IPS-18c (cell line): ENCODE data around the gene NPAS2.

ENCODE experiments used
- H3K4me3 ChIP-seq: 2 replicates; pipeline ENCODE4 v1.7.0; 2013; ENCODE audit warnings: low read depth, mild to moderate bottlenecking, low read length, moderate library complexity; ENCODE audit not compliant: insufficient read depth
- H3K9me3 ChIP-seq: one replicate; pipeline ENCODE4 v1.6.1; 2013; ENCODE audit warnings: mild to moderate bottlenecking, low read length, moderate library complexity; ENCODE audit not compliant: control insufficient read depth, insufficient read depth

The NPAS2 gene, protein sequence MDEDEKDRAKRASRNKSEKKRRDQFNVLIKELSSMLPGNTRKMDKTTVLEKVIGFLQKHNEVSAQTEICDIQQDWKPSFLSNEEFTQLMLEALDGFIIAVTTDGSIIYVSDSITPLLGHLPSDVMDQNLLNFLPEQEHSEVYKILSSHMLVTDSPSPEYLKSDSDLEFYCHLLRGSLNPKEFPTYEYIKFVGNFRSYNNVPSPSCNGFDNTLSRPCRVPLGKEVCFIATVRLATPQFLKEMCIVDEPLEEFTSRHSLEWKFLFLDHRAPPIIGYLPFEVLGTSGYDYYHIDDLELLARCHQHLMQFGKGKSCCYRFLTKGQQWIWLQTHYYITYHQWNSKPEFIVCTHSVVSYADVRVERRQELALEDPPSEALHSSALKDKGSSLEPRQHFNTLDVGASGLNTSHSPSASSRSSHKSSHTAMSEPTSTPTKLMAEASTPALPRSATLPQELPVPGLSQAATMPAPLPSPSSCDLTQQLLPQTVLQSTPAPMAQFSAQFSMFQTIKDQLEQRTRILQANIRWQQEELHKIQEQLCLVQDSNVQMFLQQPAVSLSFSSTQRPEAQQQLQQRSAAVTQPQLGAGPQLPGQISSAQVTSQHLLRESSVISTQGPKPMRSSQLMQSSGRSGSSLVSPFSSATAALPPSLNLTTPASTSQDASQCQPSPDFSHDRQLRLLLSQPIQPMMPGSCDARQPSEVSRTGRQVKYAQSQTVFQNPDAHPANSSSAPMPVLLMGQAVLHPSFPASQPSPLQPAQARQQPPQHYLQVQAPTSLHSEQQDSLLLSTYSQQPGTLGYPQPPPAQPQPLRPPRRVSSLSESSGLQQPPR

DNA sequence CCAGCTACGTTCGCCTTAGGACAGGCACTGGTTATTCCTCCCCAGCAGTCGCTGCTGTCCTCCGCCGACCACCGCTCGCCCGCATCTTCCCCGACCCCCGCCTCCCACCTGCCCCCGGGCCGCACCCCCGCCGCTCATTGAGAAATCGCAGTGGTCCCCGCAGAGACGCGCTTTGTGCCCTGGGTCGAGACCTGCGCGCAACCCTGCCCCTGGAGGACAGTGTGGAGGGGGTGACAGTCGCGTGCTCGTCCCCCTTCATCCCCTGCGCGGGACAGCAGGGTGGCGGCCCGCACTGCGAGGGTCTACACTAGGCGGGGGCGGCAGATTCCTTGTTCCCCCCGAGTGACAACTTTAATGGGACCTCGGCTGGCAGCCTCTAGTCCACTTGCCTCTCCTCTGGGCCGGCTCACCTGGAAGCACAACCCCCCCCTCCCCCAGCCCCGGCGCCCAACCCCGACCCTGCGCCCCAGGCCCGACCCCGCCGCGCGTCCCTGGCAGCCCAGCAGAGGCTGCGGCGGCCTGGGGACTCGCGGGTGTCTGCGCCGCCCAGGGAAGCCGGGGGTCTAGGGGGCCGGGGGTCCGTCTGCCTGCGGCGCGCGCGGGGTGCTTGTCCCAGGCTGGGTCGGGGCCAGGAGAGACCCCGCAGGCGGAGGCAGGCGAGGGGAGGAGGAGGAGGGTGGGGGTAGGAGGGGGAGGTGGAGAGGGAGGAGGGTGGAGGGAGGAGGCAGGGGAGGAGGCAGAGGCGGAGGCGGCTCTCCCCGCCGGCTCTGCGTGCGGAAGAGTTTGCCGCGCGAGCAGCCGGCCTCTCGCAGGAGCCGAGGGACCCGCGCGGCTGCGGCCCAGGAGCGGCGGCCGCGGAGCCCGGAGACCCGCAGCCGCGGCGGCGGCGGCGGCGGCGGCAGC lies at the start of gene NPAS2:
Gene NPAS2, plus strand, starts transcription at position 770 of the 903 bp plus-strand sequence. CDS start 84,616 bp downstream, outside the sequence.
- Histone ChIP-seq H3K9me3 (no peaks in the 10 kb centered on the region), H3K4me3 (peak within 1 kb of the TSS; percentile 66)

DNA sequence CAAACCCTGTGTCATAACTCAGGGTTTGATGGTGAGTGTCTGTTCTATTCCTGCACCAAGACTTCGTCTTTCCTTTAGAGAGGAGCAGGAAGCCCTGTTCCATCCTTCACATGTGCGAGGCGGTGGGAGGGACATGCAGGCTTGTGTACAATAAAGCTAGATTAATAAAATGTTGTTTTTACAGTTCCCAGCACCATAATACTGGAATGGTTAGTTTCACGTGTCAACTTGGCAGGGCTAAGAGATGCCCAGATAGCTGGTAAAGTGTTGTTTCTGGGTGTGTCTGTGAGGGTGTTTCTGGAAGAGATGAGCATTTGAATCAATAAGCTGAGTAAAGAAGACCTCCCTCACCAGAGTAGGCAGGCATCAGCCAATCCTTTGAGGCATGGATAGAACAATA lies 48.8 kb upstream of the NPAS2 start:
- Histone ChIP-seq H3K4me3 (no peak overlapping the region), H3K9me3 (peaks cover 4% of the 10 kb centered on the region)

DNA sequence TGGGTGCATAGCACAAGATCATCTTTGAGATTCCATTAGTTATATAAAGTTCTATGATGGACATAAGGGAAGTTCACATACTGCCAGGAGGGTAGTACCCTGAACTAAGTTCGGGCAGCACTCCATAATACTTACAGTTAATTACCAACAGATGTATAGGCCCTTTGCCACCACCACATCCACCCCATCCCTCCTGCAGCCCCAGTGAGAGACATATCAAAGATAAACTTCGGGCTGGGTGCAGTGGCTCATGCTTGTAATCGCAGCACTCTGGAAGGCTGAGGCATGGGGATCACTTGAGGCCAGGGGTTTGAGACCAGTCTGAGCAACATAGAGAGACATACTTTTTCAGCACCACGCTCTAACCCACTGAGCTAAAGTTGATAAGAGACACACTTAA lies 46.4 kb upstream of the NPAS2 start:
- H3K9me3 ChIP-seq, result peaks cover 4% of the 10 kb centered on the region
- no peak overlapping the region for H3K4me3 ChIP-seq

DNA sequence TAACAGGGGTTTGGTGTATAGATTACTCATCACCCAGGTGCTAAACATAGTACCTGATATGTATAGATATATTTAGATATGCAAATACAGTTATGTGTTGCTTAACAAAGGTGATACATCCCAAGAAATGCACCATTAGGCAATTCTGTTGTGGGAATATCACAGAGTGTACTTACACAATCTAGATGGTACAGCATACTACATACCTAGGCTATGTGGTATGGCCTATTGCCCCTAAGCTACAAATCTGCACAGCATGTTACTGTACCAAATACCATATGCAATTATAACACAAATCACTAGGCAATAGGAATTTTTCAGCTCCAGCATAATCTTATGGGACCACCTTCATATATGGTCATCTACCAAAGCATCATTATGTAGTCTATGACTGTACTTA lies 43.5 kb upstream of the NPAS2 start:
- H3K4me3 ChIP-seq, result no peak overlapping the region
- H3K9me3 ChIP-seq, result peaks cover 1% of the 10 kb centered on the region

DNA sequence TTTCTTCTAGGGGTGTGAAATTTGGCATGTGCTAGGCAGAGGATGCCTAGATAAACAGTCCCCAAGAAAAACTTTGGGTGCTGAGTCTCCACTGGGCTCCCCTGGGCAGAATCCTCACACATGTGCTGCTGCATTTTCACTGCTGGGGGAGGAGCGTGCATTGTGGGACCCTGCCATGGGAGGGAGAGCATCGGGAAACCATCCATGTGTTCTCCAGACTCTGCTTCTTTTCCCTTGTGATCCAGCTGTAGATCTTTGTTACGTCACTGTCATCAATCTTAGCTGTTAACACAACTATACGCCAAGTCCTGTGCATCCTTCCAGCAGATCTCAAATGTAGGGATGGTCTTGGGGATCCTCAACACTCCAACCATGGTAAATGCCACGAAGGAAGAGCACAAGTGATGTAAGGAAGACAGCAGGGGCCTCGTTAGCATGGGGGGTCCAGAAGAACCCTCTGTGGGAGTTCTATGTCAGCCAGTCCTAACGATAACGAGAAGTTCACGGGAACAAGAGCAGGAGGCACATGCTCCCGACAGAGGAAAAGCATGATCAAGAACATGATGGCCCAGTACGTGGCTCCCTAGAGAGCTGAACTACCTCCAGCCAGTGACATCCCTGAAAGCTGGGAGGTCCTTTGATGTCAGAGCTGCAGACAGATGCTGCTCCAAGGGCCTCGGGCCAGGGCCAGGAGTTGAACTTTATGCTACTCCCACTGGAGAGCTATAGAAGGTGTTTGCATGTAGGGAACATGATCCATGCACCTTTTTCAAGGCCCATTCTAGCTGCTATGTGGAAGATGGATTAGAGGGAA lies 41.1 kb upstream of the NPAS2 start:
- Histone ChIP-seq H3K4me3 (no peak overlapping the region), H3K9me3 (no peaks in the 10 kb centered on the region)

DNA sequence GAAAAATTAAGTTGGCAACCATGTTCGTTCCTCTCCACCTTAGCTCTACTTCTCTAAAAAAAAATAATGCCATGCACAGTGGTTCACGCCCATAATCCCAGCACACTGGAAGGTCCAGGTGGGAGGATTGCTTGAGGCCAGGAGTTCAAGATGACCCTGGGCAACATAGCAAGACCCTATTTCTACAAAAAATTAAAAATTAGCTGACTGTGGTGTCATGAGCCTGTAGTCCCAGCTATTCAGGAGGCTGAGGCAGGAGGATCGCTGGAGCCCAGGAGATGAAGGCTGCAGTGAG lies 40.1 kb upstream of the NPAS2 start:
- Histone ChIP-seq H3K9me3 (peaks cover under 1% of the 10 kb centered on the region), H3K4me3 (no peak overlapping the region)

DNA sequence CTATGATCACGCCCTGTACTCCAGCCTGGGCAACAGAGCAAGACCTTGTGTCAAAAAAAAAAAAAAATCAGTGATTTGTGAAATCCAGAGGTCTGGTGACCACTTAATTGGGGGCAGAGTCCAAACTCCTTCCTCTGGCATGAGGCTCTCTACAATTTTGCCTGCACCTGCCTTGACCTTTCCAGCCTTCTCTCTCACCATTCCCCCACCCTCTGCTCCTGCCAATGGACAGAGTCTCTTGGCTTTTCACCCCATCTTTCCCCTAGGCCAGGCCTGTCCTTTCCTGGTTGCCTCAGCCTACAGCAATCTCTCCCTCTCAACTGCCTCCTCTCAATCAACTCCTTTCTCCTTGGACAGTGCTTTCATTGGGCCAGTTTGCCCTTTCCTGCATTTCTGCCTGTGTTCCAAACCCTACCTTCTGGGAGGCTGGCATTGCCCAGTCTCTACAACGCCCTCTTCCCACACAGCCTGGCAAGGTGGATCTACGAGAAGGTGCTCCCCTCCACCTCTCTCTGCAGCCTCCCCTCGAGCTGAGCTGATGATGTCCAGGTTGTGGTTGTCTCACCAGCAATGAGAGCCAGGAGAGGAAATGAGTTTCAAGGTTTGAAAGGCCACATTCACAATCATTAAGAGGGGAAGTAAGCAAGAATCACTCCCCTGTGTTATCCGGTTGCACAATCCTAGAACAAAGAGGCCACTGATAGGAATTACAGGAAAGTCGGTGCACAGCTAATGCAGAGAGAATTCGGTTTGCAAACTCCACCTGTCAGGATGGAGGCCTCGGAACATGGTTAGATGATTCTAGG lies 39.5 kb upstream of the NPAS2 start:
- H3K9me3 ChIP-seq, result peaks cover 2% of the 10 kb centered on the region

DNA sequence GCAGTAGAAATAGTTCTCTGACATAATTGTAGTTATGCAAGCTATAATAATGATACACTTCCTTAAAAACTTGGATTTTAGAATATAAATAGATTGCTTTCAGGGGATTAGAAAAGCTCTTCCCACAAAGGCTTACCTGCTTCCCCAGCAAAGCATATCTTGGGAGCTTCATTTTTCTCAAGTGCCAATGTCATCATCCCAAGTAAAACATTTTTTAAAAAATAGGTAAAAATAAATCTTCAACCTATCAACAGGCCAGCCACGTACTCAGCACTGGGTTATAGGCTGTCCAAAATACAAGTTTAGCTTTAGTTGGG lies 39.0 kb upstream of the NPAS2 start:
- peaks cover 2% of the 10 kb centered on the region for H3K9me3 ChIP-seq
- H3K4me3 ChIP-seq, result no peak overlapping the region

More for the DNA sequence above, 39.5 kb upstream of the NPAS2 start:
- no peak overlapping the region for H3K4me3 ChIP-seq

DNA sequence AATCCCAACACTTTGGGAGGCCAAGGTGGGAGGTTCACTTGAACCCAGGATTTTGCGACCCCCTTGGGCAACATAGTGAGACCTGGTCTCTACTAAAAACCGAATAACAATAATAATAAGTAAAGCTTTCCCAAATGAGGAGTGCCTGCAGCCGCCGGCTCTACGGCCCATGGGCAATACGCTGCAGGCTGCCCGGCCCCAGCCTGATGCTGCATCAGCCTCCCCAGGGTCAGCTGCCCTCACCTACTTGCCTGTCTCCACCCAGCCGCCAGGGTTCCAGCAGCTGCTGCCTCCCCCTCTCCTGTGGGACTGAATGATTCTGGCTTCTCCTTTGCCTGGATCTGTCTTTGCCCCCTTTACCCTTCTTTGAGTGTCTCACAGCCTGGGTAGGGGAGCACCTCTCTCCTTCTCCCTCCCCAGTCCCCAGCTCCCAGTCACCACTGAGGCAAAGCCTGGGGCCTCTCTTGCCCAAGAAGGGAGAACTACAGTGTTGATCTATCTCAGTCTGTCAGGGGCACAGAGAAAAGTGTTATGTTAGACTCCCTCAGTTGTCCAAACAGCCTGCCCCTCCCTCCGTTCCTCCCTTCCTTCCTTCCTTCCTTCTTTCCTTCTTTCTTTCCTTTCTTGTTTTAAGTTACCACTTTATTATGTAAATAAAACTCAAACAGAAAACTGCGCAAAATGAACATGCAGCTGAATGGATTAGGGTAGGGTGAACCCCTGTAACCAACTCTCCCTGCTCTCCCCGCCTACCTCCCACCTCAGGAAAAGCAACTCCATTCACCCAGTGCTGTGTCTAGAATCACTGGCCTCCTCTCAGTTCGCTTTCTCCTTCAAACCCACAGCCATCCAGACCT lies 38.2 kb upstream of the NPAS2 start:
- H3K9me3 ChIP-seq, result peaks cover 2% of the 10 kb centered on the region
- H3K4me3 ChIP-seq, result no peak overlapping the region

DNA sequence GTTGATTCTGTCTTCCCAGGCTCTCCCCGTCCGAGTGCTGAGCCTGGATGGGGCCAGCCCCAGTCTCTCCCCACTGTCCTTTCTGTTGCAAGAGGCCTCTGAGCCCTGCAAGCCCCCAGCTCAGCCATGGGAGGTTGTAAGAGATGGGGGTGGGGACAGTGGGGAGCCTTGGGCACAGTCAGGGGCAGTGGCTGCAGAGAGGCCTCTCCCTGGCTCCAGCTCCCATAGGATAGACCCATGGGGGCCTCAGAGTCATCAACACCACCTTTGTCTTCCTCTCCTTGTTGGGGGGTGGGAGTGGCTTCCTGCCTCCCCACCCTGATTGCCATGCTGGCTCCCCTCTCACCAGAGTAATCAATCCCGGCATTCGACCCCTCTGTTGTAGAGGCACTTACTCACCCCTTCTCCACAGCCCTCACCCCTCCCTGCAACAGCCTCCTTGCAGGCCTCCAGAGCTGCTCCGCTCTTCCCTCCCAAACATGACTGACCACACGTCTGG lies 37.5 kb upstream of the NPAS2 start:
- Histone ChIP-seq H3K9me3 (peaks cover 2% of the 10 kb centered on the region), H3K4me3 (no peak overlapping the region)

DNA sequence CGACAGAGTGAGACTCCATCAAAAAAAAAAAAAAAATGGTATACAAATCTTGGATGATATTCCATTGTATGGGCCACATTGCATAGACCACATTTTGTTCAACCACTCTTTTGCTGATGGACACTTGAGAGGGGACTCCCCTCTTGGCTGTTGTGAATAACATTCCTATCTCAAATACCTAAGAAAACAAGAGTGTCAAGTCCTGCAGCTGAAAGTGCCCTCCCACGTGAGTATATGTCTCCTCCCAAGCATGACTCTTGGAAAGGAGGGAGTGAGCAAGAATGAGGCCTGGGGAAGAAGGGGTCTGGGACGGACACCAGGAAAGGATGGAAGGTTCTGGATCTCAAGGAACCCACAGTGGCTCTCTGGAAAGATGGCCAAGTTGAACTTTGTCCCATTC lies 36.0 kb upstream of the NPAS2 start:
- H3K9me3 ChIP-seq, result peaks cover 2% of the 10 kb centered on the region
- H3K4me3 ChIP-seq, result no peak overlapping the region

DNA sequence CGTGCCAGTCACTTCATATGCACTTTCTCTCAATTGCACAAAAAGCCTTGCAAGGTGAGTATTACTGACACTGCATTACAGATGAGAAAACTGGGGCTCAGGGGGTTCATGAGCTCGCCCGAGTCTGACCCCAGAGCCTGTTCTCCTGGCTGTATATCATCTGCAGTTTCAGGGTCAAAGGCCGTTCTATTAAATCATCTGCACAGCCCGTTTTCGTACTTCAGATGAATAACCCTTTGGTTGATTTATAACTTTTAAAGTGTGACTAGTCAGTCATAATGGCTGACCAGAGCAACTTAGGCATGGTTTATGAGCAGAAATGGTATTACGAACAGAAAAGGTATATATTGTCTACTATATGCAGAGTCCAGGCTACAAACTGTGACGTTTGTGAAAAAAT lies 35.3 kb upstream of the NPAS2 start:
- Histone ChIP-seq H3K9me3 (peaks cover 2% of the 10 kb centered on the region), H3K4me3 (no peak overlapping the region)

DNA sequence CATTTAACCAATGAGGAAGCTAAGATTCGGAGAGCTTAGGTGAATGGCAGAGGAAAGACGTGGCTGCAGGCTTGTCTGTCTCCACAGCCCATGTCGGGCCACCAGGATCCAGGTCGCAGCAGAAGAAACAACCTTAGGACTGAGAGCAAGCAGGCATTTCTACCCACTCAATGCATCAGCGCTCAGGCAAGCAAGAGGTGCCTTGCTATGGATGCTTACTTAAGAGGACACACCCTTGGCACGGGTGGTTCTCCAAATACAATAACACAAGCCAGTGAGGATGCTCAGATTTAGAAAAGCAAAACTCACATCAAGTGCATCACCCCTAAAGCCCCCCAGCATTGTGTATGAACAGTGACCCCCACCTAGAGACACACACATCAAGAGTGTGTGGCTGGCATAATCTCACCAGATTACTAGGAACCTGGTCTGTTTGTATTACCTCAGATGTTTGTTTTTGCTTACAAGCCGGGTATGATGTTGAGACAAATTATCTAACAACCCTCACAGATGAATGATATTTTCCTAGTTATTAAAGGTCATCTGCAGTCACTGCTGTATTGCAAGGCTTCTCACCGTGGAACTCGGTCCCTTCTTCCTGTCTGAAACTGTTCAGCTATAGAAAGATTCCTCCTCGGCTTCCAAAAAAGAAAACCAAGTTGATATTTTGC lies 34.2 kb upstream of the NPAS2 start:
- Histone ChIP-seq H3K4me3 (no peak overlapping the region), H3K9me3 (peaks cover 2% of the 10 kb centered on the region)

DNA sequence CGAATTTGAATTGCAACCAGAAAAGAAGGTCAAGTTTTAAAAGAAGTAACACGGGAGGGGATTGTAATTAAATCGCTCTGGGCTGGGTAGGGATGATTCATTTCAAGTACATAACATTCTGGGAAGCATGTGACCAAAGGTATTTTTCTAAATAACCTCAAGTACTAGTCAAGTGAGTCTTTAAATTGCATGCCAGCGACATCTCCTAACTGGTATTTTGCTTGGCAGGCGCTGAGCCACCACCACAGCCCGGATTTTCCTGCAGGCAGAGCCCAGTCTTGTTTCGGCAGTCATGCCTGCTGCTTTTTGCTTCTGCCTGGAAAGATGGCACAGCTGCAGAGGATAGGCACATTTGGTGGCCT lies 33.7 kb upstream of the NPAS2 start:
- H3K4me3 ChIP-seq, result no peak overlapping the region
- H3K9me3 ChIP-seq, result peaks cover 2% of the 10 kb centered on the region

DNA sequence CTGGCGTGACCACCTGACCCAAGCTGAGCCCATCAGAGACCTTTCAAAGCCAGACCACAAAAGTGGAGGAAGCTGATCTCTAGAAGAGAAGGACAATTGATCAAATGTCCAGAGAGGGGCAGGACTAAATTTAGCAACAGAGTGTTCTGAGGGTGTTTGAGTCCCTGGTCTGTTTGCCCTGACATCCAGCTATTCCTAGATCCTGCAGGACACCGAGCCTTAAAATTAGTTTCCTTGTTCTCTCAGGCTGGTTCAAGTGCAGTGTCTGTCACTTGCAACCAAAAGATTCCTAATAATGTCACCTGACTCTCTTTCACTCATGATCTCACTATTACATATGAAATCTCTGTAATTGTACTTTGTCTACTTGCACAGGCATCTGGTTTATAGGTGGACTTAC lies 33.0 kb upstream of the NPAS2 start:
- peaks cover 2% of the 10 kb centered on the region for H3K9me3 ChIP-seq
- no peak overlapping the region for H3K4me3 ChIP-seq
